Activated CD4-positive, alpha-beta memory T cell treated with anti-CD3 and anti-CD28 coated beads for 36 hours (primary cell): ENCODE measurements around the gene RNU1-1. TPM values are rescaled to one million over a fixed set of nuclear protein-coding genes. Genes with fewer than 3 reads are reported as not detected.
"Not testable (repeated sequence)": the region's sequence is repeated elsewhere in the genome, so short reads cannot be mapped to it uniquely, and the experiment has no call there.

Source experiments
- CTCF ChIA-PET: fragments of 350-600 bp; sonication (Branson Sonifier 250); formaldehyde crosslinking; loops from one replicate; lab custom pipeline; 2021; ENCODE audit warnings: antibody characterized with exemption, inconsistent platforms; lab: Charles Lee
- POLR2A ChIA-PET: fragments of 350-600 bp; sonication (Branson Sonifier 250); formaldehyde crosslinking; loops from one replicate; lab custom pipeline; 2021; ENCODE audit warnings: antibody characterized with exemption; lab: Charles Lee
- DNase-seq: peaks from one replicate; pipeline ENCODE4 v3.0.0-alpha.2; 2020
- H3K27ac Mint-ChIP-seq: one replicate; pipeline ENCODE4 v1.8.0; 2021; ENCODE audit warnings: mixed read lengths
- H3K27me3 Mint-ChIP-seq: one replicate; pipeline ENCODE4 v1.8.0; 2021; ENCODE audit warnings: mixed read lengths
- H3K36me3 Mint-ChIP-seq: one replicate; pipeline ENCODE4 v1.8.0; 2021; ENCODE audit warnings: mixed read lengths
- H3K4me1 Mint-ChIP-seq: one replicate; pipeline ENCODE4 v1.8.0; 2021; ENCODE audit warnings: low read depth, mixed read lengths
- H3K4me3 Mint-ChIP-seq: one replicate; pipeline ENCODE4 v1.8.0; 2021; ENCODE audit warnings: mild to moderate bottlenecking, mixed read lengths
- H3K9me3 Mint-ChIP-seq: one replicate; pipeline ENCODE4 v1.8.0; 2021; ENCODE audit warnings: mixed read lengths
- intact Hi-C: fragments of 100-400 bp; cut with micrococcal nuclease; formaldehyde crosslinking; loops from one replicate; pipeline ENCODE4 v1.15.1; 2023
- total RNA-seq, 2 experiments: library from RNA; stranded (reverse); gene quantifications; one replicate each; pipeline ENCODE4 v1.2.3, GENCODE V29; 2021

Gene RNU1-1
- total RNA-seq, 2 experiments from 2014 or later: 1,390 to 1,409 TPM

DNA sequence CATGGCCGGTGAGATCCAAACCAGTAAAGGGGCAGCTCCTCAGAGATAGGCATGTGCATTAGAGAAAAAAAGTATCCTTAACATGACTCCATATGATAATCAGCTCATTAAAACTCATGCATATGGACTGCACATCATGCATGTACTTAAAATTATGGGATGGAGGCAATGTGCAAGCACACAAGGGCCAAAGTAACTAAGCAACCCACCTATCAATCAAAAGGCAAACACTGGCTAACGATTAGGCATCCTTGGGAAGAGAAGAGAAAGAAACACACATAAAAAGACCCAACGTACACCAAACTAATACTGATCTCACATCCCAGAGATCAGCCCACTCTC, 4.8 kb upstream of the RNU1-1 start:
- intact Hi-C loops: not testable (repeated sequence)

DNA sequence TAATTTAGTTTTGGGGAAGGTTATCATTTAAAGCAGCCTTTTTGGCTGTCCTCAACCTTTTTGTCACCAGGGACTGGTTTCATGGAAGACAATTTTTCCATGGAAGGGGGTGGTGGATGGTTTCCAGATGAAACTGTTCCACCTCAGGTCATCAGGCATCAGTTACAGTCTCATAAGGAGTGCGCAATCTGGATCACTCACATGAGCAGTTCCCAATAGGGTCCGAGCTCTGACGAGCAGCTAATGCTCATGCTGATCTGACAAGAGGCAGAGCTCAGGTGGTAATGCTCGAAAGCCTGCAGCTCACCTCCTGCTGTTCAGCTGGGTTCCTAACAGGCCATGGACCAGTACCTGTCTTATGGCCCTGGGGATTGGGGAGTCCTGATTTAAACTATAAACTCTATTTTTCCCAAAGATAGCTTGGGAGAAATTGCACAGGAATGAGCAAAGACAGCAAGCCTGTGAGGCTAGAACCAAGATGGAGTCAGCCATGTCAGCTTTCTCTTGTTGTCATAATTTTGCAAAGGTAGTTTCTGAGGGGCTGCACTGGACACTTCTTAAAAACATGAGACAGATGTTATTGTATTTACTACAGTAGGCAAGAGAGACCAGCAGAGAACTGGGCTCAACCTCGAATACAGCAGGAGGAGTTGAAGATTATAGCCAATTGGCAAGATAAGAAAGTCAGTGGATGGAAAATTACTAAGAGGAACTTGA, 2.8 kb upstream of the RNU1-1 start:
- H3K4me1 Mint-ChIP-seq, H3K9me3 Mint-ChIP-seq, CTCF ChIA-PET, H3K27ac Mint-ChIP-seq, POLR2A ChIA-PET, intact Hi-C loops, DNase-seq, H3K36me3 Mint-ChIP-seq, H3K4me3 Mint-ChIP-seq: not testable (repeated sequence)
- peaks cover 31% of the 10 kb centered on the region for H3K27me3 Mint-ChIP-seq

More for the DNA sequence above, 4.8 kb upstream of the RNU1-1 start:
- H3K9me3 Mint-ChIP-seq, H3K4me3 Mint-ChIP-seq, CTCF ChIA-PET, POLR2A ChIA-PET, H3K4me1 Mint-ChIP-seq, H3K36me3 Mint-ChIP-seq, DNase-seq, H3K27ac Mint-ChIP-seq: not testable (repeated sequence)
- peaks cover 31% of the 10 kb centered on the region for H3K27me3 Mint-ChIP-seq

DNA sequence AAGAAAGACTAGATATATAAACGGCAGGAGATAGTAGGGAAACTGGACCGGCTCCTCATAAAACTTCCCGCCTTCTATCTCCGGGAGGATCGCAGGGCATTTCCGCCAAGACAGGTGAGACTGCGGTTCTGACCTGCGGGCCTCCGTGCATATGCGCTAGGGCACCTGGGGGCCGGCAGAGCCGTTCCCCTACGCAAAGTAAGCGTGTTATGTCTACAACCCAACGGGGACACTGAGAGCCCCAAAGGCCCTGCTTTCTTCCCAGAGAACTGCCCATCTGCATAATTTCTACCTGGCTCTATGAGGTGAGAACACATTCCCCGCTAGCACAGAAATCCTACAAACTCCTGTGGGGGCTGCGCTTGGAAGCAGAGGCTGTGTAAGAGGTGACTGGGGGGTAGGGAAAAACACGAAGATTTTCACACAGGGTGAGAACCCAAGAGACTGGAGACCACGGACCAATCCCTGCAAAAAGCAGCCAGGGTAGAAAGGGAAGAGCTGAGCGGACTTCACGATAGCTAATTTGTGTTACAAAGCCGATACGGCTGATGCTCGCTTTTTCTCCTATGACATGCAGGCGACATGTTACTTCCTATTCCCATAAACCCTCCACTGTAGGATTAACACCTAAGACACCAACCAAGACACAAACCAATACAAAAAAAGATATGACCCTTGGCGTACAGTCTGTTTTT, 526 bp downstream of the RNU1-1 start:
- H3K27me3 Mint-ChIP-seq, H3K4me1 Mint-ChIP-seq, H3K27ac Mint-ChIP-seq, CTCF ChIA-PET, H3K9me3 Mint-ChIP-seq, H3K36me3 Mint-ChIP-seq, H3K4me3 Mint-ChIP-seq: not testable (repeated sequence)
- POLR2A ChIA-PET: interaction anchor here (0.7 to 1.7 kb wide), 11 partner anchors 73 to 391 kb away, joined by 3 to 17 read pairs (median 4); partner anchors contain the start of gene NECAP2
- intact Hi-C loops: loop anchor here (5.0 kb wide), 1 partner anchor 146 kb away; the partner anchor contains the start of gene SZRD1
- DNase-seq: peak; percentile 66

DNA sequence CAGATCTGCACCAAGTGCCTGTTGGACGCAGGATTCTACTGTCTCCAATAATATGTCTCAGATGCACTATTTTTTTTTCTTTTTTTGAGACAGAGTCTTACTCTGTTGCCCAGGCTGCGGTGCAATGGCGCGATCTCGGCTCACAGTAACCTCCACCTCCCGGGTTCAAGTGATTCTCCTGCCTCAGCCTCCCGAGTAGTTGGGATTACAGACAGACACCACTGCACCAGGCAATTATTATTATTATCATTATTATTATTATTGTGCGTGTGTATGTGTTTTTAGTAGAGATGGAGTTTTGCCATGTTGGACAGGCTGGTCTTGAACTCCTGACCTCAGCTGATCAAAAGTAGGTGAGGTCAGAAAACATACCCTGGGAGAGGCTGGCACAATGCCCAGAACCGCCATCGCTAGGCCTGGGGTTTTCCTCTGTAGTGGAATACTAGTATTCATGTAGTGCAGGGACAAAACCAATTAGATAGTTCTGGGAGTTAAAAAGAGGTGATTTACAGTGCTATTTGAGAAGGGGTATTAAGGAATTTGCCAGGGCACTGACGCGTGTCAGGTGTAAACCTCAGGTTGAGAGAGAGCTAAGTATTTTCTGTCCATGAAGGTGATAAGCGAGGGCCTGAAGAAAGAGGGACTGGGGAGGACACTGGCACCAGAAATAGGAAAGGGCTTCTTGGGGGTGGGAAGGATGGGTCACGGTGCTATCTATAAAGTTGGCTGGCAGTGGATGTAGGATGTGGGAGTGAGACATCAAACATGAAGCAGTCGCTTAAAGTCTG, 1.3 kb downstream of the RNU1-1 start:
- H3K4me3 Mint-ChIP-seq, CTCF ChIA-PET, H3K36me3 Mint-ChIP-seq, H3K27me3 Mint-ChIP-seq, H3K4me1 Mint-ChIP-seq, H3K27ac Mint-ChIP-seq, H3K9me3 Mint-ChIP-seq: not testable (repeated sequence)
- peak; percentile 42 for DNase-seq
- POLR2A ChIA-PET: interaction anchor here (1.3 to 1.7 kb wide), 2 partner anchors 72 to 392 kb away, joined by 7 to 17 read pairs; partner anchors contain the start of gene NECAP2
- intact Hi-C loops: loop anchor here (5.0 kb wide), 1 partner anchor 146 kb away; the partner anchor contains the start of gene SZRD1

DNA sequence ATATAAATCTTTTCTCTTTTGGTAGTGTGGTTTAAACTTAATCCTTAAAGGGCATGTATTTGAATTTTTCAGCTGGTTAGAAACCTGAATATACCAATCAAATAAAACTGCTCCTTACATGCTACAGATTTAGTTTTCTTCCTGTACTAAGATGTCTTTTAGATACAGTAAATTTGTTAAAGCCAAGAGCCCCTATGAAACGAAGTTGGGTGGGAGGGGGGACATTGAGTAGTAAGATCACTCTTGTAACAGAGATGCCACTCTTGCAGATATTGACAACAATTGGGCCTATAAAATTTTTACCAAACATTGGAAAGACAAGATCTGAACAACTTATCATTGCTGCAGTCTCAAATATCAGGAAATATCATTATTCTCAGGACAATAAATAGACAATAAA, 2.2 kb downstream of the RNU1-1 start:
- CTCF ChIA-PET, H3K27me3 Mint-ChIP-seq, H3K36me3 Mint-ChIP-seq, DNase-seq, H3K4me3 Mint-ChIP-seq, POLR2A ChIA-PET, H3K9me3 Mint-ChIP-seq, H3K4me1 Mint-ChIP-seq, H3K27ac Mint-ChIP-seq: not testable (repeated sequence)
- intact Hi-C loops: loop anchor here (5.0 kb wide), 1 partner anchor 145 kb away; the partner anchor contains the start of gene SZRD1

DNA sequence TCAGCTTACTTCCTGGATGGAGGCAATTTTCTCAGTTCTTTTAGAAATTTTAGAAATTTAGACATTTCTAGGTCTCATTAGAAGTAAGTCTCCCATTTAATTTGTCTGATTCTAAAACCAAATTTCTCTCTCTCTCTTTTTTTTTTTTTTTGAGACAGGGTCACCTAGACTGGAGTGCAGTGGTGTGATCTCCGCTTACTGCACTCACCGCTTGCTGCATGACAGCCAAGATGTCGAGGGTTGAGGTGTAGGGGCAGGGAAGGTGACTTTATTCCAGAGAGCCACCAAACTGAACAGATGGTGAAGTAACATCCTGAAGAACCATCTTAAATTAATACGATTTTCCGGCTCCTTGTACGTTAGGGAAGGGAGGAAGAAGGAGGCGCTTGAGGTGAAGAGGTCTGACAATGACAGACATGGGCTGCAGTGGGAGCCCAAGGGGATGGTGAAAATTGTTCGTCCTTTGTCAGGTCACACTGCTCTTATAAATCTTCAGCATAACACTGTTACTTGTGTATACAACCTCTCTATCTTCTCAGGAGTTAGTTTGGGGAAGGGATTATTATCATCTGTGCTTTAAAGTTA, 5.1 kb downstream of the RNU1-1 start:
- not testable (repeated sequence) for H3K36me3 Mint-ChIP-seq

DNA sequence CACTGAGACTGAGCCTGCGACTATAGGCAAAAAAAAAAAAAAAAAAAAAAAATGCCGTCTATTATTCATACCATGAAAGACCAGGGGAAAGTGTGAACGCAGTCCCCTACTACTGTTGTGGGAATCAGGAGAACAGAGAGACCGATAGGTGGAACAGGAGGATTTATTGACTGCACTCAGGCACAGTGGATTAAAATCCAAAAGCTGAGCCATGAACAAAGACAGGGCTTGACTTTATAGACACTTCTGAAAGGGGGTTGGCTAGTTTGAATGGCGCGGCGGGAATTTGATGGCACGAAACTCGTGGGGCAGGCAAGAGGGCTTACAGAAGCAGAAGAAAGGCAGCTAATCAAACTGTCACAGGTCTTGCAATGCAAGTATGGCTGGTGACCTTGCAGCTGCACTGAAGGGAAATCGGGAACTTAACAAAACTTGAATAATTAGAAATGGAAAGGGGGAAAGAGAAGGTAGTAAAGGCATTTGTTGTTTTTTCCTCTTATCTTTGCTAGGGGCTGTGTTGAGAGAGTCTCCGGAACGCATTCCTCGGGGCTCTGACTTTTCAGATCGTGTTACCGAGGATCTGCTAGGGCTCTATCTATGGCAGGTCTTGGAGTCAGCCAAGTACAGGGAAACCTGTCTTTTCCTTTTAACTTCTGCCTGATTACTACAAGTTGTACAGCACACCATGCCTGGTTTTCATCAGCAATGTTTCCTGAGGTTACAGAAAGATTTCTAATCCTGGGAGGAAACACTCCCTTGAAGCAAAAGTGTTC, 7.5 kb downstream of the RNU1-1 start:
- H3K4me3 Mint-ChIP-seq, intact Hi-C loops, H3K9me3 Mint-ChIP-seq, DNase-seq, CTCF ChIA-PET, POLR2A ChIA-PET, H3K4me1 Mint-ChIP-seq, H3K36me3 Mint-ChIP-seq, H3K27ac Mint-ChIP-seq, H3K27me3 Mint-ChIP-seq: not testable (repeated sequence)

More for the DNA sequence above, 5.1 kb downstream of the RNU1-1 start:
- H3K9me3 Mint-ChIP-seq, CTCF ChIA-PET, H3K4me1 Mint-ChIP-seq, POLR2A ChIA-PET, intact Hi-C loops, H3K27me3 Mint-ChIP-seq, H3K4me3 Mint-ChIP-seq, H3K27ac Mint-ChIP-seq: not testable (repeated sequence)
- peak; percentile 30 for DNase-seq

DNA sequence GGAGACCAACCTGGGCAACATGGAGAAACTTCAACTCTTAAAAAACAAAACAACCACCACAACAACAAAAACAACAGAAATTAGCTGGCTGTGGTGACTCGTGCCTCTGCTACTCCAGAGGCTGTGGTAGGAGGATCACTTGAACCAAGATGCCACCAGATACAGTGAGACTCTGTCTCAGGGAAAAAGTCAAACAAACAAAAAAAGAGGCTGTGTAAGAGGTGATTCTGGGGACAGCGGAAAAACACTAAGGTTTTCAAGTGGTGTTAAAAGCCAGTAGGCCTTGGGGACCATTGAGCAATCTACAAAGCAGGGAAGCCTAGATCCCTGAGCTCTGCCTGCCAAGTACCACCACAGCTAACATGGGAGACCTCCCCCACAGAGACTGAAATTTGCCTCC, 8.2 kb downstream of the RNU1-1 start:
- H3K27ac Mint-ChIP-seq, H3K4me1 Mint-ChIP-seq, DNase-seq, H3K4me3 Mint-ChIP-seq, intact Hi-C loops, H3K36me3 Mint-ChIP-seq, CTCF ChIA-PET, POLR2A ChIA-PET, H3K9me3 Mint-ChIP-seq, H3K27me3 Mint-ChIP-seq: not testable (repeated sequence)

DNA sequence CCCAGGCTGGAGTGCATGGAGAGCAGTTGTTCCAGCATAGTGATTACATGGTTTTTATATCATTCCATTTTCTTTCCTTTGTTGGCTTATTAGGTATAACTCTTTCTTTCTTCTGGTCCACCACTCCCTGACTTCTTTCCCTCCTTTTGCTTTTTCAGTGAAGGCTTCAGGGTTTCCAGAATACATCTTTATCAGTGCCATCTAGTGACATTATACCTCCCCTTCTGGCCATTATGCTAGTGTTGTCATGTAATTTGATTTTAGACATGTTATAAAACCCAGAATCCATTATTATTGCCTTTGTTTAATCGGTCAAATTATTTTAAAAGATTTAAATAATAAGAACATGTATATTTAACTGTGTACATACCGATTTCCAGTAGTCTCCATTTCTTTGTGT, 10.6 kb downstream of the RNU1-1 start:
- no peak overlapping the region for H3K27ac Mint-ChIP-seq
- no peak overlapping the region for H3K4me3 Mint-ChIP-seq
- CTCF ChIA-PET: no interaction called here
- H3K9me3 Mint-ChIP-seq: no peaks in the 10 kb centered on the region
- no peaks in the 10 kb centered on the region for H3K36me3 Mint-ChIP-seq
- peaks cover 3% of the 10 kb centered on the region for H3K4me1 Mint-ChIP-seq
- POLR2A ChIA-PET: no interaction called here
- DNase-seq: no peak
- intact Hi-C loops: no loop called here
- H3K27me3 Mint-ChIP-seq: no peaks in the 10 kb centered on the region

DNA sequence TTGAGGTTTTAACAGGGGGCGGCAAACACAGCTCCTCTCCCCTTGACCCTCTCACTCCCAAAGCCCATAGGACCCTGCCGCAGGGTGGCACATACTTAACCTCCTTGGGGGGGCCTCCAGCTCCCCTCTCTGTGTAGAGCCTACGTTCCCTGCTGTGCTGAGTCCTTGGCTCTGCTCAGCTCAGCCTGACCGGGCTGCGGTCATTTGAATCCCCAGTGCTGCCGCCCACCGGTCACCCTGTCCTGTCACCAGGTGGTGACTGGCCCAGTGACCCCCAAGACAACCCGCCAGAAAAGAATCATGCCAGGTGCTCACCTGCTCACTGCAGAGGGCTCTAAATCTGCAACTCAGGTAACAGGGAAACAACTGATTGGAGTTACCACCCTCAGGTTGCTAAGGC, 12.6 kb downstream of the RNU1-1 start:
- H3K4me1 Mint-ChIP-seq: peaks cover 19% of the 10 kb centered on the region
- CTCF ChIA-PET, POLR2A ChIA-PET, DNase-seq, intact Hi-C loops, H3K4me3 Mint-ChIP-seq, H3K27me3 Mint-ChIP-seq, H3K27ac Mint-ChIP-seq, H3K9me3 Mint-ChIP-seq, H3K36me3 Mint-ChIP-seq: not testable (repeated sequence)

DNA sequence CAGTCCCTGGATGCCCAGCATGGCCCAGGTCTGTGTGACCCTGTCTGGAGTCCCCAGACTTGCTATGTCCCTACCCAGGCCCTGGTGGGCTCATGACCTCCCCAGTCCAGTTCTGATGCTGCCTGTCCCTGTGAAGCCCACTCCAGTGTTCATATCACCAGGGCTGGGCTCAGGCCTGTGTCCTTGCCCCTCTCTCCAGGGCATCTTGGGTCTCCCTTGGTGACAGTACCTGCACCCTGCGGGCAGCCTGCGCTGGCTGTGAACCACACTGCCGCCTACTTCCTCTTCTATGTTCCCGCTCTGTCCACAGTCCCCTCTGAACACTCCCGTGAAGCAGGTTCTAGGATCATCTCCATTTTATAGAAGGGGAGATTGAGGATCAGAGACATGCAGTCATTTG, 13.1 kb downstream of the RNU1-1 start:
- POLR2A ChIA-PET, H3K27ac Mint-ChIP-seq, H3K36me3 Mint-ChIP-seq, H3K4me3 Mint-ChIP-seq, intact Hi-C loops, CTCF ChIA-PET, H3K9me3 Mint-ChIP-seq, H3K27me3 Mint-ChIP-seq, DNase-seq: not testable (repeated sequence)
- peaks cover 19% of the 10 kb centered on the region for H3K4me1 Mint-ChIP-seq
